Ishikawa (cell line): ENCODE results near the gene CRABP1.
A peak's percentile ranks its signal among the peaks of the same experiment; 100 is the strongest.

Source experiments
- CEBPB ChIP-seq: IDR thresholded peaks from 2 replicates; pipeline ENCODE4 v1.6.1; 2012
- CREB1 ChIP-seq: IDR thresholded peaks from 2 replicates; pipeline ENCODE4 v1.6.1; 2012; ENCODE audit warnings: low read depth
- EGR1 ChIP-seq: IDR thresholded peaks from 2 replicates; pipeline ENCODE4 v1.6.1; 2012
- EP300 ChIP-seq: IDR thresholded peaks from 2 replicates; pipeline ENCODE4 v1.6.1; 2012; ENCODE audit warnings: borderline replicate concordance
- FOXM1 ChIP-seq: IDR thresholded peaks from 2 replicates; pipeline ENCODE4 v1.6.1; 2012; ENCODE audit warnings: low read depth, borderline replicate concordance
- MAX ChIP-seq: IDR thresholded peaks from 2 replicates; pipeline ENCODE4 v1.6.1; 2012
- NFIC ChIP-seq: IDR thresholded peaks from 2 replicates; pipeline ENCODE4 v1.6.1; 2012
- RAD21 ChIP-seq: IDR thresholded peaks from 2 replicates; pipeline ENCODE4 v1.6.1; 2012; ENCODE audit warnings: low read depth
- TAF1 ChIP-seq: IDR thresholded peaks from 2 replicates; pipeline ENCODE4 v1.6.1; 2012; ENCODE audit warnings: low read depth, mild to moderate bottlenecking
- TCF12 ChIP-seq: IDR thresholded peaks from 2 replicates; pipeline ENCODE4 v1.6.1; 2012; ENCODE audit warnings: low read depth
- TEAD4 ChIP-seq: IDR thresholded peaks from 2 replicates; pipeline ENCODE4 v1.6.1; 2012
- YY1 ChIP-seq: IDR thresholded peaks from 2 replicates; pipeline ENCODE4 v1.6.1; 2012; ENCODE audit warnings: low read depth
- ZBTB7A ChIP-seq: IDR thresholded peaks from 2 replicates; pipeline ENCODE4 v1.6.1; 2012; ENCODE audit warnings: low read depth
- TF ChIP-seq, protein P1 (sequence below): IDR thresholded peaks from 2 replicates; pipeline ENCODE4 v1.6.1; 2012; ENCODE audit warnings: low read depth, mild to moderate bottlenecking
- TF ChIP-seq, protein P2 (sequence below): IDR thresholded peaks from 2 replicates; pipeline ENCODE4 v1.6.1; 2012

The CRABP1 gene

DNA sequence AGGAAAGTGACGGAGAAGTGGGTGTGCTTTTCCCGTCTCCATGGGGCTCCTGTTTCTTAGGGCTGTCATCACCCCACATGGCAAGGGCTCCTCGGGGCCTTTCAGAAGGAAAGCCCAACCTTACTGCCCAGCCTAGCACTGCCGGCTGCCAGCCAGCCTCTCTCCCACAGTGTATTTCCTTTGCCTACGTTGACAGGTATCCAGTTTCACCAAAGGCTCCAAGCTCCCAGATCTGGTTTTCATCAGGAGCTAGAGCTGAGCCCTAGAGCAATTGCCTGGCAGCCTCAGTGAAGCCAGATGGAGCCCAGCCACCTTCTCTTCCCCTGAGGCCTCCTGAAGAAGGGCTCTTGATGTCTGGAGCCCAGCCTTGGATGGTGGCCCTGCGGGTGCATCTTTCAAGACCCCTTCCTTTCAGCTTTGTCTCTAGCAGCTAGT, 20.2 kb downstream of the CRABP1 start:
- TF ChIP-seq FOXM1 (no peak), EGR1 (no peak), CEBPB (no peak), TEAD4 (no peak), RAD21 (no peak), EP300 (no peak), MAX (no peak)
- TF ChIP-seq, protein P1, sequence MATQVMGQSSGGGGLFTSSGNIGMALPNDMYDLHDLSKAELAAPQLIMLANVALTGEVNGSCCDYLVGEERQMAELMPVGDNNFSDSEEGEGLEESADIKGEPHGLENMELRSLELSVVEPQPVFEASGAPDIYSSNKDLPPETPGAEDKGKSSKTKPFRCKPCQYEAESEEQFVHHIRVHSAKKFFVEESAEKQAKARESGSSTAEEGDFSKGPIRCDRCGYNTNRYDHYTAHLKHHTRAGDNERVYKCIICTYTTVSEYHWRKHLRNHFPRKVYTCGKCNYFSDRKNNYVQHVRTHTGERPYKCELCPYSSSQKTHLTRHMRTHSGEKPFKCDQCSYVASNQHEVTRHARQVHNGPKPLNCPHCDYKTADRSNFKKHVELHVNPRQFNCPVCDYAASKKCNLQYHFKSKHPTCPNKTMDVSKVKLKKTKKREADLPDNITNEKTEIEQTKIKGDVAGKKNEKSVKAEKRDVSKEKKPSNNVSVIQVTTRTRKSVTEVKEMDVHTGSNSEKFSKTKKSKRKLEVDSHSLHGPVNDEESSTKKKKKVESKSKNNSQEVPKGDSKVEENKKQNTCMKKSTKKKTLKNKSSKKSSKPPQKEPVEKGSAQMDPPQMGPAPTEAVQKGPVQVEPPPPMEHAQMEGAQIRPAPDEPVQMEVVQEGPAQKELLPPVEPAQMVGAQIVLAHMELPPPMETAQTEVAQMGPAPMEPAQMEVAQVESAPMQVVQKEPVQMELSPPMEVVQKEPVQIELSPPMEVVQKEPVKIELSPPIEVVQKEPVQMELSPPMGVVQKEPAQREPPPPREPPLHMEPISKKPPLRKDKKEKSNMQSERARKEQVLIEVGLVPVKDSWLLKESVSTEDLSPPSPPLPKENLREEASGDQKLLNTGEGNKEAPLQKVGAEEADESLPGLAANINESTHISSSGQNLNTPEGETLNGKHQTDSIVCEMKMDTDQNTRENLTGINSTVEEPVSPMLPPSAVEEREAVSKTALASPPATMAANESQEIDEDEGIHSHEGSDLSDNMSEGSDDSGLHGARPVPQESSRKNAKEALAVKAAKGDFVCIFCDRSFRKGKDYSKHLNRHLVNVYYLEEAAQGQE, result no peak
- TF ChIP-seq, protein P2, sequence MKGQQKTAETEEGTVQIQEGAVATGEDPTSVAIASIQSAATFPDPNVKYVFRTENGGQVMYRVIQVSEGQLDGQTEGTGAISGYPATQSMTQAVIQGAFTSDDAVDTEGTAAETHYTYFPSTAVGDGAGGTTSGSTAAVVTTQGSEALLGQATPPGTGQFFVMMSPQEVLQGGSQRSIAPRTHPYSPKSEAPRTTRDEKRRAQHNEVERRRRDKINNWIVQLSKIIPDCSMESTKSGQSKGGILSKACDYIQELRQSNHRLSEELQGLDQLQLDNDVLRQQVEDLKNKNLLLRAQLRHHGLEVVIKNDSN, result no peak

GRCh38 chr15:78360958-78361718, 21.0 kb downstream of the CRABP1 start:
- no peak for TF ChIP-seq TEAD4
- no peak for TF ChIP-seq EGR1
- no peak for TF ChIP-seq NFIC
- TF ChIP-seq CREB1, result no peak
- no peak for TF ChIP-seq TAF1
- TF ChIP-seq, protein P2, result peak; percentile 55; the same call in 1 of the 2 replicates

DNA sequence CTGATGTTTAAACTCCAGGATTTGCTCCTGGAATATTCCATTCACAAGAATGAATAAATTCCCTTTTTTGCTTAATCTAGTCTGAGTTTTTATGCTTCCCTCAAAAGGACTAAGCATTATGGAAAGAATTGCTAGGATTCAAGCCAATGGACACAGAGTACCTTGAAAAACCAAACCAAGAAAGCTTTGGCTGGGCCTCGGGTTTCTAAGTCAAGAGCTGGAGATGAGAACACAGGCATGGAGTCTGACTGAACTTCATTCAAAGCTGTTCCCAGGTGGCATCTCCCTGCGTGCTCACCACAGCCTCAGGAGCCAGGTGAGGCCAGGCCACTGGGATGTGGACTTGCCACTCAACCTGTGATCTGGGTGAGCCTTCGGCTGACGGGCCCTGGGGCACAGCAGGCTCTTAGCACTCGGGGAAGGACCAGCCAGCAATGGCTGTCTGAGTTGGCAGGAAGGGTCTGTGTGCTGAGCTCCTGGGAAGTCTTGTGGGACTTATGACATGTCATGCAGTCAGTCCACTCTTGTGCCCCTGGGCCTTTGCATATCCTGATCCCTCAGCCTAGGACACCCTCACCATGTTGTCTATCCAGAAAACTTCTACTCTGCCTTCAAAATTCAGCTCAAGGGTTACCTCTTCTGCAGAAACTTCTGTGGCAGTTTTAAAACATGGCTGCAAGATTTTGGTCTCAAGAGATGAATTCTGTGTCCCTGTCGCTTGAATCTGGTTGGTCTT, 21.8 kb downstream of the CRABP1 start:
- TF ChIP-seq TAF1 (no peak), RAD21 (no peak), NFIC (no peak), ZBTB7A (no peak), TCF12 (no peak), MAX (no peak), CREB1 (no peak), EP300 (no peak), YY1 (no peak), EGR1 (no peak), FOXM1 (no peak), TEAD4 (no peak), CEBPB (no peak)
- TF ChIP-seq, protein P2, result no peak
- TF ChIP-seq, protein P1, result no peak

GRCh38 chr15:78362716-78363380, 22.7 kb downstream of the CRABP1 start:
- TF ChIP-seq CEBPB (no peak), TAF1 (no peak), ZBTB7A (no peak), RAD21 (no peak)
- TF ChIP-seq, protein P1, result peak; percentile 36; the same call in 1 of the 2 replicates
